K562 (cell line): Measurements from ENCODE around the gene NLRP5. TPM values are rescaled to one million over a fixed set of nuclear protein-coding genes. Genes with fewer than 3 reads are reported as not detected.

ENCODE experiments used
- ATAC-seq: fragments of 200-7000 bp; cut with Tn5 transposase; 3 replicates; pipeline ENCODE4 v1.9.1; 2020; ENCODE audit warnings: moderate library complexity
- BruUV-seq: library from RNA; stranded (reverse); fragments of 400-500 nt; replicated peaks from 2 replicates; lab custom pipeline; 2021; lab: Mats Ljungman, UMichigan
- CTCF ChIA-PET: fragments of 300-600 bp; formaldehyde crosslinking; extraction: SDS; loops from one replicate; lab custom pipeline; 2021; ENCODE audit warnings: low intra/inter-chr PET ratio; lab: Yijun Ruan, JAX
- POLR2A ChIA-PET: fragments of 300-600, 350-650 bp; sonication (Branson Sonifier 250); formaldehyde crosslinking; extraction: SDS; loops from one replicate; lab custom pipeline; 2021; ENCODE audit warnings: antibody characterized with exemption, inconsistent platforms; lab: Yijun Ruan, JAX
- DNase-seq, 4 experiments: peaks; one replicate each; pipeline versions ENCODE4 v3.0.0 to v3.0.0-alpha.2; 2011 to 2018; ENCODE audit warnings: low spot score in 3 of 4, mixed read lengths in 3 of 4; ENCODE audit errors: extremely low read depth in 1 of 4
- FAIRE-seq: peaks from 2 replicates; lab custom pipeline; 2011; peaks lifted over from hg19 to GRCh38; lab: Jason Lieb, UNC
- H2AFZ ChIP-seq: 2 replicates; pipeline ENCODE4 v1.6.0; 2011; ENCODE audit warnings: low read depth, low read length, control low read depth, inconsistent platforms
- H3K27ac ChIP-seq: fragments of 200-600 bp; 3 replicates; pipeline ENCODE4 v1.8.0; 2011; ENCODE audit warnings: low read depth, mild to moderate bottlenecking, control low read depth, inconsistent platforms, low read length, moderate library complexity, mixed read lengths; ENCODE audit errors: extremely low read depth
- H3K27me3 ChIP-seq, 2 experiments: fragments of 300-600 bp in 1 of 2; 2 replicates in 1 of 2; 3 replicates in 1 of 2; pipeline versions ENCODE4 v1.6.0 to v1.8.0; 2011; ENCODE audit warnings: inconsistent platforms in 2 of 2, low read length in 2 of 2, mild to moderate bottlenecking in 1 of 2, mixed read lengths in 1 of 2, moderate library complexity in 1 of 2; ENCODE audit not compliant: control insufficient read depth in 2 of 2, insufficient read depth in 2 of 2
- H3K36me3 ChIP-seq: fragments of 300-600 bp; 3 replicates; pipeline ENCODE4 v1.8.0; 2011; ENCODE audit warnings: mild to moderate bottlenecking, low read length, inconsistent platforms; ENCODE audit not compliant: control insufficient read depth, insufficient read depth
- H3K4me1 ChIP-seq, 2 experiments: fragments of 200-600 bp in 1 of 2; replicated peaks in 1 of 2; 2 replicates in 1 of 2; 3 replicates in 1 of 2; pipeline versions ENCODE4 v1.5.1 to v1.8.0; 2011; ENCODE audit warnings: inconsistent platforms in 2 of 2, low read length in 2 of 2, mild to moderate bottlenecking in 1 of 2, mixed read lengths in 1 of 2, moderate library complexity in 1 of 2; ENCODE audit not compliant: control insufficient read depth in 2 of 2, insufficient read depth in 2 of 2
- H3K4me2 ChIP-seq: 2 replicates; pipeline ENCODE4 v1.6.1; 2011; ENCODE audit warnings: low read length, control low read depth, inconsistent platforms, mixed read lengths; ENCODE audit not compliant: insufficient read depth
- H3K4me3 ChIP-seq: fragments of 200-600 bp; sonication (generic), shearing (Covaris generic); 2 replicates; pipeline ENCODE4 v1.5.1; 2016; ENCODE audit warnings: control low read depth, inconsistent platforms
- H3K79me2 ChIP-seq: fragments of 200-600 bp; 3 replicates; pipeline ENCODE4 v1.8.0; 2011; ENCODE audit warnings: low read length, inconsistent platforms; ENCODE audit not compliant: control insufficient read depth, insufficient read depth
- H3K9ac ChIP-seq, 2 experiments: 2 replicates each; pipeline versions ENCODE4 v1.6.0 to v1.6.1; 2011; ENCODE audit warnings: low read depth in 2 of 2, low read length in 2 of 2, control low read depth in 1 of 2, inconsistent platforms in 1 of 2, mild to moderate bottlenecking in 1 of 2, mixed read lengths in 1 of 2; ENCODE audit not compliant: insufficient read depth in 1 of 2
- H3K9me1 ChIP-seq: one replicate; pipeline ENCODE4 v1.6.0; 2011; ENCODE audit warnings: inconsistent platforms, mild to moderate bottlenecking, low read length, moderate library complexity; ENCODE audit not compliant: control insufficient read depth, insufficient read depth
- H3K9me3 ChIP-seq: replicated peaks from 2 replicates; pipeline ENCODE4 v1.5.1; 2011; ENCODE audit warnings: low read depth, low read length, inconsistent platforms; ENCODE audit not compliant: control insufficient read depth, insufficient read depth
- H4K20me1 ChIP-seq: replicated peaks from 2 replicates; pipeline ENCODE4 v1.6.1; 2011; ENCODE audit warnings: low read length, inconsistent platforms, mixed read lengths; ENCODE audit not compliant: control insufficient read depth, insufficient read depth
- BACH1 ChIP-seq: fragments of 200-800 bp; sonication (Bioruptor generic); IDR thresholded peaks from 2 replicates; pipeline ENCODE4 v1.6.1; 2016; ENCODE audit warnings: missing genetic modification characterization, missing compliant biosample characterization
- KDM4B ChIP-seq, 2 experiments: fragments of 450-650 bp in 1 of 2; sonication (generic) in 1 of 2; IDR thresholded peaks; 2 replicates each; pipeline ENCODE4 v1.6.1; 2016 to 2017; ENCODE audit warnings: borderline replicate concordance in 2 of 2, antibody characterized with exemption in 1 of 2, low read depth in 1 of 2, mild to moderate bottlenecking in 1 of 2
- POLR2H ChIP-seq: IDR thresholded peaks from 2 replicates; pipeline ENCODE4 v1.6.1; 2016; ENCODE audit warnings: missing genetic modification characterization, low read depth, mild to moderate bottlenecking, control low read depth, missing compliant biosample characterization, moderate library complexity
- SMC3 ChIP-seq: conservative IDR thresholded peaks from 2 replicates; pipeline ENCODE4 v1.6.1; 2011; ENCODE audit warnings: low read depth, low read length, improper control_type of control experiment; ENCODE audit not compliant: insufficient read depth
- ZNF263 ChIP-seq: sonication (generic); formaldehyde crosslinking; IDR thresholded peaks from 2 replicates; pipeline ENCODE4 v1.8.0; 2022; ENCODE audit warnings: mild to moderate bottlenecking, missing genetic modification reagents, borderline replicate concordance
- WGBS: fragments of 100-300 bp; shearing (Covaris generic); methylation state at CpG from one replicate; pipeline ENCODE4 v1.1.6; 2016; ENCODE audit warnings: low coverage, mixed read lengths; ENCODE audit not compliant: insufficient coverage; ENCODE audit errors: missing lambda C conversion rate; 5-methylcytosine and 5-hydroxymethylcytosine counted together
- in situ Hi-C: fragments of 300-500 bp; cut with MboI; formaldehyde crosslinking; loops from 4 replicates; pipeline ENCODE4 v1.15.0; 2018; ENCODE audit warnings: inconsistent platforms, mixed read lengths
- intact Hi-C: fragments of 100-400 bp; cut with micrococcal nuclease; formaldehyde crosslinking; loops from 2 replicates; pipeline ENCODE4 v1.14.2; 2022
- polyA plus RNA-seq, 8 experiments: library from polyadenylated mRNA; depleted of rRNA in 4 of 8; stranded (reverse) in 5 of 8; unstranded in 3 of 8; fragments of >200 nt; fragmentation: Nextera tagmentation in 2 of 8; fragmentation: Illumina TruSeq in 1 of 8; extraction: Ambion mirVana in 2 of 8; extraction: Trizol in 1 of 8; gene quantifications; 2 replicates each; pipeline versions ENCODE4 v1.2.1 to v1.2.3, GENCODE V29; 2011 to 2014; ENCODE audit warnings: inconsistent platforms in 1 of 8, missing spikeins in 1 of 8
- total RNA-seq, 7 experiments: library from RNA; depleted of rRNA in 6 of 7; stranded (reverse); fragments of >200 nt in 6 of 7; fragmentation: Illumina TruSeq in 2 of 7; extraction: Trizol in 2 of 7; gene quantifications; 2 replicates each; pipeline versions ENCODE4 v1.2.1 to v1.2.3, GENCODE V29; 2011 to 2021; ENCODE audit warnings: low replicate concordance in 1 of 7
- TF ChIP-seq, protein P1 (sequence below): conservative IDR thresholded peaks from 2 replicates; pipeline ENCODE4 v1.6.1; 2011; ENCODE audit warnings: low read depth, mild to moderate bottlenecking, low read length; ENCODE audit not compliant: control insufficient read depth

Gene NLRP5
- total and polyA plus RNA-seq, 9 of the 15 experiments (the other 6 are each of a cell fraction or from before 2014, with no cell fraction given), result 0.04 to 0.07 TPM; not detected in 7

GRCh38 chr19:56066152-56067023 lies 79.8 kb downstream of the NLRP5 start (continued):
- TF ChIP-seq, protein P1, sequence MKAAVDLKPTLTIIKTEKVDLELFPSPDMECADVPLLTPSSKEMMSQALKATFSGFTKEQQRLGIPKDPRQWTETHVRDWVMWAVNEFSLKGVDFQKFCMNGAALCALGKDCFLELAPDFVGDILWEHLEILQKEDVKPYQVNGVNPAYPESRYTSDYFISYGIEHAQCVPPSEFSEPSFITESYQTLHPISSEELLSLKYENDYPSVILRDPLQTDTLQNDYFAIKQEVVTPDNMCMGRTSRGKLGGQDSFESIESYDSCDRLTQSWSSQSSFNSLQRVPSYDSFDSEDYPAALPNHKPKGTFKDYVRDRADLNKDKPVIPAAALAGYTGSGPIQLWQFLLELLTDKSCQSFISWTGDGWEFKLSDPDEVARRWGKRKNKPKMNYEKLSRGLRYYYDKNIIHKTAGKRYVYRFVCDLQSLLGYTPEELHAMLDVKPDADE, result no peak
- TF ChIP-seq SMC3 (peak; percentile 79), ZNF263 (CRISPR knock-in tag) (0 out of 2 replicates have a peak, but pooled peaks have one; percentile 27)

DNA sequence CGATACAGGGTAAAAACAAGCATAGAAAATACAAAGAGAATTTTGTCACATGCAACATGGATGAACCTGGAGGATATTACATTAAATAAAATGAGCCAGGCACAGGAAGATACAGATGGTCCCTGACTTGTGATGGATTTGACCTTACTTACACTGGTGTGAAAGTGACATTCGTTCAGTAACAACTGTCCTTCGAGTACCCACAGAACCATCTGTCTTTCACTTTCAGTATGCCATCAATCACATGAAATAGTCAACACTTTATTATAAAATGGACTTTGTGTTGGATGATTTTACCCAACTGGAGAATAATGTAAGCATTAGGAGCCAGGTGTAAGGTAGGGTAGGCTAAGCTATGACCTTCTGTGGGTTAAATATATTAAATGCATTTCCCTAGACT lies 83.1 kb downstream of the NLRP5 start:
- H3K36me3 ChIP-seq, result no peaks in the 10 kb centered on the region
- CTCF ChIA-PET, result no interaction called here
- POLR2A ChIA-PET, result no interaction called here
- no peak for DNase-seq
- H3K27ac ChIP-seq, result no peak overlapping the region
- intact Hi-C loops, result loop anchor here (10.0 kb wide), 1 partner anchor 1025 kb away; no protein-coding TSS in a partner anchor
- TF ChIP-seq KDM4B (IDR thresholded peaks at IDR 0.05; ENCODE audit: borderline replicate concordance in 2 of 2, low read depth in 1 of 2) (no peak), BACH1 (tag) (no peak), POLR2H (tag) (no peak)
- no peak overlapping the region for H3K9ac ChIP-seq
- no TSS peak for BruUV-seq
- no peaks in the 10 kb centered on the region for H4K20me1 ChIP-seq
- H3K4me1 ChIP-seq, result peaks cover 3 to 7% of the 10 kb centered on the region in 2 experiments; a peak in 4 of 5 replicates
- no peaks in the 10 kb centered on the region for H3K9me3 ChIP-seq
- no peaks in the 10 kb centered on the region for H3K79me2 ChIP-seq
- no peak overlapping the region for H3K4me2 ChIP-seq
- H2AFZ ChIP-seq, result no peak overlapping the region
- no peak overlapping the region for H3K4me3 ChIP-seq
- FAIRE-seq, result no peak
- WGBS, result 8% methylated on average over 3 of the region's 3 CpGs
- no peak for ATAC-seq
- in situ Hi-C loops, result loop anchor here (10.0 to 25.0 kb wide), 2 partner anchors 275 to 1018 kb away; no protein-coding TSS in a partner anchor
- H3K27me3 ChIP-seq, result no peaks in the 10 kb centered on the region
- H3K9me1 ChIP-seq, result peaks cover 2% of the 10 kb centered on the region
